Measurements from ENCODE around the gene IL17C.
A peak's percentile ranks its signal among the peaks of the same experiment; 100 is the strongest.

The IL17C gene

GRCh38 chr16:88685156-88686061, 47.0 kb downstream of the IL17C start:
- DNase-seq (ENCODE audit: low read depth) = no peak

- no peak for DNase-seq (ENCODE audit: low read depth)
Measured at GRCh38 chr16:88686062-88686438, 47.7 kb downstream of the IL17C start.

GRCh38 chr16:88686439-88687253, 48.3 kb downstream of the IL17C start, which contains the start of gene SNAI3:
SNAI3 (minus strand) TSS chr16:88686507; CDS start chr16:88686406, 101 bp downstream.
- peak; percentile 71 for DNase-seq (ENCODE audit: low read depth)

- no peak for DNase-seq (ENCODE audit: low read depth)
Measured at GRCh38 chr16:88687254-88687576, 48.8 kb downstream of the IL17C start.

GRCh38 chr16:88687676-88688012, 49.3 kb downstream of the IL17C start:
- no peak for DNase-seq (ENCODE audit: low read depth)

GRCh38 chr16:88688013-88688778, 49.8 kb downstream of the IL17C start:
- DNase-seq (ENCODE audit: low read depth) = no peak

All from stimulated activated CD8-positive, alpha-beta memory T cell treated with anti-CD3 and anti-CD28 coated beads, Interleukin-15, amount 100 ng/mL, for 24 hours (primary cell).